ENCODE data around the gene HDLBP.

DNA sequence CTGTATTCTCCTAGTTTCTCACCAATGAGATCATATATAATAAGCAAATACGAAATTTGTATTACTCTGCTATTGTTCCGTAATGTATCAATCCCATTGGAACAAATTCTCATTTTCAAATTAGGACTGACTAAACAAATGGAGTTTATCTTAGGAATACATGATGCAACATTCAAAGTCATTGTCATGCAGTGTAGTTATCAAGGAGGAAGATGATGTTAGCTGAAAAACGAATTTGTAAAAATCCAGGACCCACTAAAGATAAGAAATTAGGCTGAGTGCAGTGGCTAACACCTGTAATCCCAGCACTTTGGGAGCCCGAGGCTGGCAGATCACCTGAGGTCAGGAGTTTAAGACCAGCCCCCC is 15.1 kb upstream of the HDLBP start:
- TF ChIP-seq CHD2 (IDR thresholded peaks at IDR 0.05; ENCODE audit: borderline replicate concordance, low read depth, low read length) (no peak), HDGF (IDR thresholded peaks at IDR 0.05) (no peak), IKZF1 (conservative IDR thresholded peaks at IDR 0.05) (no peak), TCF7 (IDR thresholded peaks at IDR 0.05; ENCODE audit: borderline replicate concordance) (no peak)
- TF ChIP-seq, protein P1, sequence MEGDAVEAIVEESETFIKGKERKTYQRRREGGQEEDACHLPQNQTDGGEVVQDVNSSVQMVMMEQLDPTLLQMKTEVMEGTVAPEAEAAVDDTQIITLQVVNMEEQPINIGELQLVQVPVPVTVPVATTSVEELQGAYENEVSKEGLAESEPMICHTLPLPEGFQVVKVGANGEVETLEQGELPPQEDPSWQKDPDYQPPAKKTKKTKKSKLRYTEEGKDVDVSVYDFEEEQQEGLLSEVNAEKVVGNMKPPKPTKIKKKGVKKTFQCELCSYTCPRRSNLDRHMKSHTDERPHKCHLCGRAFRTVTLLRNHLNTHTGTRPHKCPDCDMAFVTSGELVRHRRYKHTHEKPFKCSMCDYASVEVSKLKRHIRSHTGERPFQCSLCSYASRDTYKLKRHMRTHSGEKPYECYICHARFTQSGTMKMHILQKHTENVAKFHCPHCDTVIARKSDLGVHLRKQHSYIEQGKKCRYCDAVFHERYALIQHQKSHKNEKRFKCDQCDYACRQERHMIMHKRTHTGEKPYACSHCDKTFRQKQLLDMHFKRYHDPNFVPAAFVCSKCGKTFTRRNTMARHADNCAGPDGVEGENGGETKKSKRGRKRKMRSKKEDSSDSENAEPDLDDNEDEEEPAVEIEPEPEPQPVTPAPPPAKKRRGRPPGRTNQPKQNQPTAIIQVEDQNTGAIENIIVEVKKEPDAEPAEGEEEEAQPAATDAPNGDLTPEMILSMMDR (IDR thresholded peaks at IDR 0.05 in 2 of 3, conservative IDR thresholded peaks at IDR 0.05 in 1 of 3; ENCODE audit: control insufficient read depth in 2 of 3, extremely low read depth in 1 of 3, insufficient read depth in 1 of 3, low read depth in 3 of 3, low read length in 3 of 3), result no peak

Data from GM12878 (cell line).